B cell (primary cell): ENCODE results near the gene PEPD. TPM values are rescaled to one million over a fixed set of nuclear protein-coding genes. Genes with fewer than 3 reads are reported as not detected.

Experiments
- ATAC-seq: fragments of 200-7000 bp; cut with Tn5 transposase; one replicate; pipeline ENCODE4 v1.10.0; 2021; ENCODE audit warnings: low read depth, mild to moderate bottlenecking, moderate number of reproducible peaks, moderate library complexity
- CTCF ChIA-PET: fragments of 350-600 bp; sonication (Branson Sonifier 250); formaldehyde crosslinking; loops from one replicate; lab custom pipeline; 2021; ENCODE audit warnings: antibody characterized with exemption, inconsistent platforms; lab: Charles Lee
- POLR2A ChIA-PET: fragments of 350-600 bp; sonication (Branson Sonifier 250); formaldehyde crosslinking; loops from one replicate; lab custom pipeline; 2021; ENCODE audit warnings: antibody characterized with exemption; lab: Charles Lee
- DNase-seq: peaks from one replicate; pipeline ENCODE4 v3.0.0; 2013
- H2AFZ ChIP-seq: 2 replicates; pipeline ENCODE4 v1.6.1; 2012; ENCODE audit warnings: mild to moderate bottlenecking, low read depth, low read length; ENCODE audit not compliant: insufficient read depth, poor library complexity, severe bottlenecking
- H3K27ac ChIP-seq, 2 donors: 1 replicate in 1 of 2; 2 replicates in 1 of 2; pipeline ENCODE4 v1.5.1; 2012 to 2013; ENCODE audit warnings: low read length in 2 of 2, mild to moderate bottlenecking in 2 of 2, moderate library complexity in 1 of 2
- H3K27me3 ChIP-seq, 4 experiments: fragments of 200-600 bp in 1 of 4; sonication (generic) in 1 of 4; replicated peaks in 1 of 4; 1 replicate in 2 of 4; 2 replicates in 2 of 4; pipeline versions ENCODE4 v1.6.1 to v1.7.0; 2013 to 2016; ENCODE audit warnings: low read length in 3 of 4, mild to moderate bottlenecking in 2 of 4, mixed read lengths in 1 of 4, moderate library complexity in 1 of 4; ENCODE audit not compliant: insufficient read depth in 4 of 4, control insufficient read depth in 3 of 4; ENCODE audit errors: control extremely low read depth in 1 of 4
- H3K36me3 ChIP-seq, 2 experiments: replicated peaks in 1 of 2; 1 replicate in 1 of 2; 2 replicates in 1 of 2; pipeline versions ENCODE4 v1.6.1 to v1.7.1; 2013; ENCODE audit warnings: low read length in 1 of 2; ENCODE audit not compliant: insufficient read depth in 2 of 2, control insufficient read depth in 1 of 2; ENCODE audit errors: control extremely low read depth in 1 of 2, extremely low read depth in 1 of 2
- H3K4me1 ChIP-seq, 2 donors: fragments of 200-600 bp in 1 of 2; sonication (generic) in 1 of 2; 1 replicate in 1 of 2; 2 replicates in 1 of 2; pipeline versions ENCODE4 v1.5.1 to v1.6.1; 2013 to 2017; ENCODE audit warnings: low read length in 2 of 2; ENCODE audit not compliant: control insufficient read depth in 2 of 2, insufficient read depth in 2 of 2
- H3K4me2 ChIP-seq: replicated peaks from 2 replicates; pipeline ENCODE3; 2012; ENCODE audit warnings: mild to moderate bottlenecking, low read depth, low read length; ENCODE audit not compliant: poor library complexity, severe bottlenecking
- H3K4me3 ChIP-seq, 5 experiments: fragments of 200-600 bp in 1 of 5; sonication (generic) in 1 of 5; 1 replicate in 3 of 5; 2 replicates in 2 of 5; pipeline versions ENCODE4 v1.5.1 to v1.7.0; 2011 to 2016; ENCODE audit warnings: low read length in 4 of 5, mild to moderate bottlenecking in 4 of 5, low read depth in 2 of 5, control low read depth in 1 of 5, moderate library complexity in 1 of 5; ENCODE audit not compliant: insufficient read depth in 1 of 5; ENCODE audit errors: control extremely low read depth in 1 of 5, extremely low read depth in 1 of 5
- H3K79me2 ChIP-seq: fragments of 200-600 bp; sonication (generic); one replicate; pipeline ENCODE4 v1.6.0; 2016; ENCODE audit warnings: low read length; ENCODE audit not compliant: control insufficient read depth, insufficient read depth
- H3K9ac ChIP-seq: fragments of 200-600 bp; sonication (generic); 2 replicates; pipeline ENCODE4 v1.6.1; 2017; ENCODE audit warnings: mild to moderate bottlenecking, low read length, moderate library complexity
- H3K9me3 ChIP-seq, 3 donors: one replicate each; pipeline versions ENCODE4 v1.6.1 to v1.7.1; 2013; ENCODE audit warnings: low read length in 2 of 3; ENCODE audit not compliant: control insufficient read depth in 2 of 3, insufficient read depth in 1 of 3; ENCODE audit errors: control extremely low read depth in 1 of 3
- H4K20me1 ChIP-seq: 2 replicates; pipeline ENCODE4 v1.6.0; 2012; ENCODE audit warnings: mild to moderate bottlenecking, low read length; ENCODE audit not compliant: insufficient read depth, control insufficient read depth, poor library complexity, severe bottlenecking
- H3K27ac Mint-ChIP-seq: one replicate; pipeline ENCODE4 v1.8.0; 2021; ENCODE audit warnings: mixed read lengths
- H3K27me3 Mint-ChIP-seq: one replicate; pipeline ENCODE4 v1.8.0; 2021; ENCODE audit warnings: mixed read lengths
- H3K4me1 Mint-ChIP-seq: one replicate; pipeline ENCODE4 v1.8.0; 2021; ENCODE audit warnings: mixed read lengths
- H3K4me3 Mint-ChIP-seq: one replicate; pipeline ENCODE4 v1.8.0; 2021; ENCODE audit warnings: mixed read lengths
- H3K9me3 Mint-ChIP-seq: one replicate; pipeline ENCODE4 v1.8.0; 2022; ENCODE audit warnings: mixed read lengths; ENCODE audit not compliant: insufficient read depth
- CTCF ChIP-seq: fragments of 200-600 bp; IDR thresholded peaks from one replicate; pipeline ENCODE4 v1.8.0; 2022; ENCODE audit warnings: antibody characterized with exemption, mild to moderate bottlenecking
- EZH2 ChIP-seq: IDR thresholded peaks from 2 replicates; pipeline ENCODE4 v1.6.1; 2012; ENCODE audit warnings: borderline replicate concordance, low read depth, mild to moderate bottlenecking, moderate library complexity, low read length; ENCODE audit not compliant: insufficient read depth, poor library complexity, severe bottlenecking
- WGBS: methylation state at CpG from one replicate; pipeline ENCODE4 v1.1.5; 2013; ENCODE audit warnings: missing lambda C conversion rate; ENCODE audit not compliant: insufficient coverage; 5-methylcytosine and 5-hydroxymethylcytosine counted together
- intact Hi-C: fragments of 100-400 bp; cut with micrococcal nuclease; formaldehyde crosslinking; loops from one replicate; pipeline ENCODE4 v1.10.0; 2022
- polyA plus RNA-seq: library from polyadenylated mRNA; depleted of rRNA; stranded (reverse); fragments of >200 nt; gene quantifications from 2 replicates; pipeline ENCODE4 v1.2.3, GENCODE V29; 2012
- total RNA-seq, 2 donors: library from RNA; stranded (reverse); fragments of 120-200 nt in 1 of 2; gene quantifications; 1 replicate in 1 of 2; 2 replicates in 1 of 2; pipeline versions ENCODE4 v1.2.3 to v1.2.4, GENCODE V29; 2013 to 2022

Gene PEPD
- total and polyA plus RNA-seq, 2 donors (not counting 1 experiment from before 2014, with no cell fraction given) = 36.4 to 42.7 TPM

GRCh38 chr19:33448159-33448516 lies 73.5 kb downstream of the PEPD start:
- Mint-ChIP-seq H3K4me1 (no peaks in the 10 kb centered on the region), H3K4me3 (no peak overlapping the region), H3K27me3 (no peaks in the 10 kb centered on the region), H3K27ac (no peak overlapping the region), H3K9me3 (no peaks in the 10 kb centered on the region)
- ChIA-PET CTCF (interaction anchor here (1.3 kb wide), 1 partner anchor 18 kb away, joined by 4 read pairs; no protein-coding TSS in a partner anchor), POLR2A (no interaction called here)
- no peak for TF ChIP-seq CTCF
- no peak for TF ChIP-seq EZH2
- intact Hi-C loops = no loop called here
- no peaks in the 10 kb centered on the region for H3K79me2 ChIP-seq
- H2AFZ ChIP-seq = no peak overlapping the region
- no peak overlapping the region for H3K4me2 ChIP-seq
- ATAC-seq (no peak), DNase-seq (no peak)
- no peaks in the 10 kb centered on the region for H4K20me1 ChIP-seq
- H3K9ac ChIP-seq = no peak overlapping the region
- H3K4me3 ChIP-seq = no peak overlapping the region
- H3K9me3 ChIP-seq = no peaks in the 10 kb centered on the region
- no peak overlapping the region for H3K27ac ChIP-seq
- no peaks in the 10 kb centered on the region for H3K36me3 ChIP-seq
- 96% methylated on average over 8 of the region's 9 CpGs for WGBS
- H3K27me3 ChIP-seq = no peaks in the 10 kb centered on the region
- H3K4me1 ChIP-seq = no peaks in the 10 kb centered on the region

GRCh38 chr19:33447336-33448158 lies 74.0 kb downstream of the PEPD start:
- CTCF ChIA-PET = interaction anchor here (1.3 kb wide), 1 partner anchor 17 kb away, joined by 4 read pairs; no protein-coding TSS in a partner anchor
- Histone ChIP-seq H3K36me3 (no peaks in the 10 kb centered on the region), H4K20me1 (no peaks in the 10 kb centered on the region), H3K9me3 (no peaks in the 10 kb centered on the region), H3K79me2 (no peaks in the 10 kb centered on the region), H3K4me3 (no peak overlapping the region), H3K27ac (no peak overlapping the region), H2AFZ (no peak overlapping the region), H3K27me3 (no peaks in the 10 kb centered on the region), H3K4me1 (no peaks in the 10 kb centered on the region), H3K4me2 (no peak overlapping the region), H3K9ac (no peak overlapping the region)
- DNase-seq = no peak
- Mint-ChIP-seq H3K27ac (no peak overlapping the region), H3K9me3 (no peaks in the 10 kb centered on the region), H3K4me3 (no peak overlapping the region), H3K4me1 (no peaks in the 10 kb centered on the region), H3K27me3 (no peaks in the 10 kb centered on the region)
- POLR2A ChIA-PET = no interaction called here
- no peak for ATAC-seq
- intact Hi-C loops = no loop called here
- 94% methylated on average over 4 of the region's 18 CpGs for WGBS
- no peak for TF ChIP-seq CTCF
- no peak for TF ChIP-seq EZH2
